ENCODE data around the gene RAB9B.

DNA sequence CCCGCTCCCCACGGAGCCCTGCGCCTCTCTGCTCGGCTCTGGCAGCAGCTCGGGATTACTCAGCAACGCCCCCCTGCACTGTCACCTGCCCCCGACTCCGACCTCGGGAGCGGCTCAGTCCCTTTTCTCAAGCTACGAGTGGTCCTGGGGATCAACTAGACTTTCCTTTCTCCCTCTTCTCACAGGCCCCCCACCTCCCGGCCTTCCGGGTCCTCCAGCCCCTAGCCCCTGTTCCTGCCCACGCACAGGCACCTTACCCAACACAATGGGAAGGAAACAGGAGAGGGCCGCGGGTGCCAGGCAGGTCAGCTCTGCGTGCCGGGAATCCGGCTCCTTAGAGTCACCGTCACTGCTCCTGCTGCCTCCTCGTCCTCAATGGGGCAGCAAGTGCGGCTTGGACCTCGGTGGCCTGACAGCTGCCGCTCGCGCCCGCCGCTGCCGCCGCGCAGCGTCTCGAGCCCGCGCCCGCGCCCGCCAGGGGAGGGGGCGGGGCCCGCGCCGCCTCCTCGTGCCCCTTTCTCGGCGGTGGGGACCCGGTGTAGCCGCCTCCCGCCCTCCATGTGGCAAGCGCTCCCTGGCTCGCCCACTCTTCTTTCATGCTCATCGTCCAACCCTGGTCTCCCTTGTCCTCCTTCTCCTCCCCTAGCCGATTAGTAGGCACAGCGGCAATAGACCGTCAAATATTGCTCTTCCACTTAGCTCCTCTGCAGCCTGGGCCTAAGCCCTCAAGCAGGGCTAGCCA lies at the start of gene RAB9B:
- TF ChIP-seq, protein P1, sequence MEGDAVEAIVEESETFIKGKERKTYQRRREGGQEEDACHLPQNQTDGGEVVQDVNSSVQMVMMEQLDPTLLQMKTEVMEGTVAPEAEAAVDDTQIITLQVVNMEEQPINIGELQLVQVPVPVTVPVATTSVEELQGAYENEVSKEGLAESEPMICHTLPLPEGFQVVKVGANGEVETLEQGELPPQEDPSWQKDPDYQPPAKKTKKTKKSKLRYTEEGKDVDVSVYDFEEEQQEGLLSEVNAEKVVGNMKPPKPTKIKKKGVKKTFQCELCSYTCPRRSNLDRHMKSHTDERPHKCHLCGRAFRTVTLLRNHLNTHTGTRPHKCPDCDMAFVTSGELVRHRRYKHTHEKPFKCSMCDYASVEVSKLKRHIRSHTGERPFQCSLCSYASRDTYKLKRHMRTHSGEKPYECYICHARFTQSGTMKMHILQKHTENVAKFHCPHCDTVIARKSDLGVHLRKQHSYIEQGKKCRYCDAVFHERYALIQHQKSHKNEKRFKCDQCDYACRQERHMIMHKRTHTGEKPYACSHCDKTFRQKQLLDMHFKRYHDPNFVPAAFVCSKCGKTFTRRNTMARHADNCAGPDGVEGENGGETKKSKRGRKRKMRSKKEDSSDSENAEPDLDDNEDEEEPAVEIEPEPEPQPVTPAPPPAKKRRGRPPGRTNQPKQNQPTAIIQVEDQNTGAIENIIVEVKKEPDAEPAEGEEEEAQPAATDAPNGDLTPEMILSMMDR (IDR thresholded peaks at IDR 0.05) = no peak
- TF ChIP-seq, protein P2, sequence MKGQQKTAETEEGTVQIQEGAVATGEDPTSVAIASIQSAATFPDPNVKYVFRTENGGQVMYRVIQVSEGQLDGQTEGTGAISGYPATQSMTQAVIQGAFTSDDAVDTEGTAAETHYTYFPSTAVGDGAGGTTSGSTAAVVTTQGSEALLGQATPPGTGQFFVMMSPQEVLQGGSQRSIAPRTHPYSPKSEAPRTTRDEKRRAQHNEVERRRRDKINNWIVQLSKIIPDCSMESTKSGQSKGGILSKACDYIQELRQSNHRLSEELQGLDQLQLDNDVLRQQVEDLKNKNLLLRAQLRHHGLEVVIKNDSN (IDR thresholded peaks at IDR 0.05; ENCODE audit: borderline replicate concordance, low read depth) = no peak
- TF ChIP-seq EP300 (IDR thresholded peaks at IDR 0.05; ENCODE audit: borderline replicate concordance in 1 of 2, low read depth in 1 of 2, low read length in 1 of 2) (no peak), SMC3 (IDR thresholded peaks at IDR 0.05; ENCODE audit: low read depth, low read length) (no peak), TEAD4 (IDR thresholded peaks at IDR 0.05; ENCODE audit: borderline replicate concordance, insufficient read depth) (no peak), YY1 (IDR thresholded peaks at IDR 0.05; ENCODE audit: low read depth) (no peak), FOXM1 (IDR thresholded peaks at IDR 0.05; ENCODE audit: low read depth) (no peak), SIN3A (IDR thresholded peaks at IDR 0.05; ENCODE audit: borderline replicate concordance, low read depth, low read length) (no peak), POLR2AphosphoS5 (IDR thresholded peaks at IDR 0.05; ENCODE audit: low read depth, low read length) (no peak)
- TF ChIP-seq, protein P3, sequence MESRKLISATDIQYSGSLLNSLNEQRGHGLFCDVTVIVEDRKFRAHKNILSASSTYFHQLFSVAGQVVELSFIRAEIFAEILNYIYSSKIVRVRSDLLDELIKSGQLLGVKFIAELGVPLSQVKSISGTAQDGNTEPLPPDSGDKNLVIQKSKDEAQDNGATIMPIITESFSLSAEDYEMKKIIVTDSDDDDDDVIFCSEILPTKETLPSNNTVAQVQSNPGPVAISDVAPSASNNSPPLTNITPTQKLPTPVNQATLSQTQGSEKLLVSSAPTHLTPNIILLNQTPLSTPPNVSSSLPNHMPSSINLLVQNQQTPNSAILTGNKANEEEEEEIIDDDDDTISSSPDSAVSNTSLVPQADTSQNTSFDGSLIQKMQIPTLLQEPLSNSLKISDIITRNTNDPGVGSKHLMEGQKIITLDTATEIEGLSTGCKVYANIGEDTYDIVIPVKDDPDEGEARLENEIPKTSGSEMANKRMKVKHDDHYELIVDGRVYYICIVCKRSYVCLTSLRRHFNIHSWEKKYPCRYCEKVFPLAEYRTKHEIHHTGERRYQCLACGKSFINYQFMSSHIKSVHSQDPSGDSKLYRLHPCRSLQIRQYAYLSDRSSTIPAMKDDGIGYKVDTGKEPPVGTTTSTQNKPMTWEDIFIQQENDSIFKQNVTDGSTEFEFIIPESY (IDR thresholded peaks at IDR 0.05; ENCODE audit: borderline replicate concordance, low read depth) = no peak
- TF ChIP-seq, protein P4, sequence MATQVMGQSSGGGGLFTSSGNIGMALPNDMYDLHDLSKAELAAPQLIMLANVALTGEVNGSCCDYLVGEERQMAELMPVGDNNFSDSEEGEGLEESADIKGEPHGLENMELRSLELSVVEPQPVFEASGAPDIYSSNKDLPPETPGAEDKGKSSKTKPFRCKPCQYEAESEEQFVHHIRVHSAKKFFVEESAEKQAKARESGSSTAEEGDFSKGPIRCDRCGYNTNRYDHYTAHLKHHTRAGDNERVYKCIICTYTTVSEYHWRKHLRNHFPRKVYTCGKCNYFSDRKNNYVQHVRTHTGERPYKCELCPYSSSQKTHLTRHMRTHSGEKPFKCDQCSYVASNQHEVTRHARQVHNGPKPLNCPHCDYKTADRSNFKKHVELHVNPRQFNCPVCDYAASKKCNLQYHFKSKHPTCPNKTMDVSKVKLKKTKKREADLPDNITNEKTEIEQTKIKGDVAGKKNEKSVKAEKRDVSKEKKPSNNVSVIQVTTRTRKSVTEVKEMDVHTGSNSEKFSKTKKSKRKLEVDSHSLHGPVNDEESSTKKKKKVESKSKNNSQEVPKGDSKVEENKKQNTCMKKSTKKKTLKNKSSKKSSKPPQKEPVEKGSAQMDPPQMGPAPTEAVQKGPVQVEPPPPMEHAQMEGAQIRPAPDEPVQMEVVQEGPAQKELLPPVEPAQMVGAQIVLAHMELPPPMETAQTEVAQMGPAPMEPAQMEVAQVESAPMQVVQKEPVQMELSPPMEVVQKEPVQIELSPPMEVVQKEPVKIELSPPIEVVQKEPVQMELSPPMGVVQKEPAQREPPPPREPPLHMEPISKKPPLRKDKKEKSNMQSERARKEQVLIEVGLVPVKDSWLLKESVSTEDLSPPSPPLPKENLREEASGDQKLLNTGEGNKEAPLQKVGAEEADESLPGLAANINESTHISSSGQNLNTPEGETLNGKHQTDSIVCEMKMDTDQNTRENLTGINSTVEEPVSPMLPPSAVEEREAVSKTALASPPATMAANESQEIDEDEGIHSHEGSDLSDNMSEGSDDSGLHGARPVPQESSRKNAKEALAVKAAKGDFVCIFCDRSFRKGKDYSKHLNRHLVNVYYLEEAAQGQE (IDR thresholded peaks at IDR 0.05; ENCODE audit: low read depth, low read length) = no peak
